Stimulated activated CD4-positive, alpha-beta T cell treated with anti-CD3 and anti-CD28 coated beads, Interleukin-15, amount 100 ng/mL, for 48 hours (primary cell): Measurements from ENCODE around the gene OR2T8.

ENCODE experiments used
- DNase-seq, 2 donors: peaks; one replicate each; pipeline ENCODE4 v3.0.0-alpha.2; 2020; ENCODE audit warnings: low read depth in 2 of 2

Gene OR2T8

GRCh38 chr1:247919952-247920351 lies at the start of gene OR2T8:
TSS of gene OR2T8 (plus strand) at chr1:247920252. CDS start at chr1:247921018, 766 bp downstream.
- no peak for DNase-seq

- DNase-seq, result no peak
These were observed 36.7 kb upstream of the OR2T8 start for GRCh38 chr1:247883346-247883745.

- DNase-seq, result no peak
These were observed 35.1 kb upstream of the OR2T8 start for GRCh38 chr1:247884797-247885413.

GRCh38 chr1:247895163-247895637 lies 24.9 kb upstream of the OR2T8 start, which contains the start of gene OR2W3:
TSS of gene OR2W3 (plus strand) at chr1:247895587. CDS start at chr1:247895587, 0 bp downstream.
- no peak for DNase-seq

GRCh38 chr1:247895976-247896375 lies 24.1 kb upstream of the OR2T8 start:
- DNase-seq, result no peak

GRCh38 chr1:247904122-247904521 lies 15.9 kb upstream of the OR2T8 start:
- DNase-seq, result no peak

- no peak for DNase-seq
These were observed 14.9 kb upstream of the OR2T8 start for GRCh38 chr1:247905181-247905580.

GRCh38 chr1:247905910-247906503 lies 14.0 kb upstream of the OR2T8 start:
- DNase-seq, result no peak

GRCh38 chr1:247906504-247907047 lies 13.5 kb upstream of the OR2T8 start:
- DNase-seq, result peak in 1 of 2 donors; percentile 3

- DNase-seq, result no peak
These were observed 11.3 kb upstream of the OR2T8 start for GRCh38 chr1:247908766-247909165.

- no peak for DNase-seq
These were observed 6.3 kb upstream of the OR2T8 start for GRCh38 chr1:247913786-247914185.

- no peak for DNase-seq
These were observed 5.0 kb upstream of the OR2T8 start for GRCh38 chr1:247914941-247915662.

GRCh38 chr1:247923941-247924340 lies 3.9 kb downstream of the OR2T8 start:
- no peak for DNase-seq

GRCh38 chr1:247924868-247925267 lies 4.8 kb downstream of the OR2T8 start, which contains the start of gene OR2AJ1:
TSS of gene OR2AJ1 (plus strand) at chr1:247924889. CDS start at chr1:247933769, 8,880 bp downstream.
- no peak for DNase-seq

GRCh38 chr1:247933989-247934388 lies 13.9 kb downstream of the OR2T8 start:
- DNase-seq, result no peak

GRCh38 chr1:247935781-247936180 lies 15.7 kb downstream of the OR2T8 start:
- DNase-seq, result no peak

- DNase-seq, result no peak
These were observed 16.4 kb downstream of the OR2T8 start for GRCh38 chr1:247936415-247936814.

GRCh38 chr1:247936965-247937734 lies 17.1 kb downstream of the OR2T8 start:
- peak; percentile 89 for DNase-seq

GRCh38 chr1:247942624-247943023 lies 22.6 kb downstream of the OR2T8 start:
- DNase-seq, result no peak

GRCh38 chr1:247948558-247948957 lies 28.5 kb downstream of the OR2T8 start, which contains the start of gene OR2L8:
TSS of gene OR2L8 (plus strand) at chr1:247948858. CDS start at chr1:247948858, 0 bp downstream.
- no peak for DNase-seq

- no peak for DNase-seq
These were observed 33.4 kb downstream of the OR2T8 start for GRCh38 chr1:247953408-247953807.
